DND-41 (cell line): ENCODE results near the gene MARCHF2.
"Not testable (repeated sequence)": the region's sequence is repeated elsewhere in the genome, so short reads cannot be mapped to it uniquely, and the experiment has no call there.

Source experiments
- ATAC-seq: fragments of 200-7000 bp; cut with Tn5 transposase; 3 replicates; pipeline ENCODE4 v1.9.1; 2021; ENCODE audit warnings: low read depth; ENCODE audit not compliant: insufficient read depth
- DNase-seq: peaks from one replicate; pipeline ENCODE4 v3.0.0-alpha.2; 2020
- H2AFZ ChIP-seq: 2 replicates; pipeline ENCODE4 v1.6.0; 2012; ENCODE audit warnings: low read depth, low read length
- H3K27ac ChIP-seq: 2 replicates; pipeline ENCODE4 v1.5.1; 2012; ENCODE audit warnings: low read length, inconsistent platforms
- H3K27me3 ChIP-seq: fragments of 200-600 bp; sonication (generic); 2 replicates; pipeline ENCODE4 v1.6.0; 2012; ENCODE audit warnings: low read length, mild to moderate bottlenecking, inconsistent platforms; ENCODE audit not compliant: insufficient read depth, poor library complexity
- H3K36me3 ChIP-seq: 2 replicates; pipeline ENCODE4 v1.5.1; 2012; ENCODE audit warnings: low read length, inconsistent platforms; ENCODE audit not compliant: insufficient read depth
- H3K4me1 ChIP-seq: 2 replicates; pipeline ENCODE4 v1.5.1; 2012; ENCODE audit warnings: mild to moderate bottlenecking, low read length; ENCODE audit not compliant: insufficient read depth
- H3K4me2 ChIP-seq: 2 replicates; pipeline ENCODE4 v1.6.0; 2012; ENCODE audit warnings: mild to moderate bottlenecking, moderate library complexity, low read length, inconsistent platforms; ENCODE audit not compliant: insufficient read depth
- H3K4me3 ChIP-seq, 2 experiments: fragments of 200-600 bp in 1 of 2; shearing (Covaris generic) in 1 of 2; 2 replicates each; pipeline ENCODE4 v1.5.1; 2012 to 2016; ENCODE audit warnings: inconsistent platforms in 2 of 2, low read length in 2 of 2, mild to moderate bottlenecking in 2 of 2, low read depth in 1 of 2, moderate library complexity in 1 of 2
- H3K79me2 ChIP-seq: 2 replicates; pipeline ENCODE4 v1.6.0; 2012; ENCODE audit warnings: low read length, inconsistent platforms; ENCODE audit not compliant: insufficient read depth
- H3K9ac ChIP-seq: 2 replicates; pipeline ENCODE4 v1.6.0; 2012; ENCODE audit warnings: low read depth, mild to moderate bottlenecking, inconsistent platforms, low read length, moderate library complexity
- H3K9me3 ChIP-seq: 2 replicates; pipeline ENCODE4 v1.5.1; 2012; ENCODE audit warnings: low read length, moderate library complexity, mild to moderate bottlenecking, inconsistent platforms; ENCODE audit not compliant: insufficient read depth, severe bottlenecking
- H4K20me1 ChIP-seq: 2 replicates; pipeline ENCODE4 v1.6.0; 2012; ENCODE audit warnings: low read length; ENCODE audit not compliant: insufficient read depth
- CTCF ChIP-seq: IDR thresholded peaks from 2 replicates; pipeline ENCODE4 v1.5.1; 2012; ENCODE audit warnings: borderline replicate concordance, low read length, moderate library complexity, mild to moderate bottlenecking; ENCODE audit not compliant: poor library complexity, severe bottlenecking; ENCODE audit errors: extremely low read depth
- EZH2 ChIP-seq: IDR thresholded peaks from 3 replicates; pipeline ENCODE4 v1.6.1; 2012; ENCODE audit warnings: borderline replicate concordance, low read depth, mild to moderate bottlenecking, moderate library complexity, low read length, inconsistent platforms; ENCODE audit not compliant: severe bottlenecking

Gene MARCHF2

GRCh38 chr19:8404391-8405151, 8.5 kb upstream of the MARCHF2 start:
- no peaks in the 10 kb centered on the region for H3K9me3 ChIP-seq
- DNase-seq = no peak
- no peaks in the 10 kb centered on the region for H3K4me1 ChIP-seq
- H2AFZ ChIP-seq = no peak overlapping the region
- H3K9ac ChIP-seq = no peak overlapping the region
- H3K36me3 ChIP-seq = peaks cover 42% of the 10 kb centered on the region
- H3K27me3 ChIP-seq = no peaks in the 10 kb centered on the region
- no peak overlapping the region for H3K4me2 ChIP-seq
- ATAC-seq = no peak
- TF ChIP-seq CTCF = no peak
- no peak for TF ChIP-seq EZH2
- H3K79me2 ChIP-seq = peaks cover 14% of the 10 kb centered on the region; the same call in 1 of the 2 replicates
- no peak overlapping the region for H3K4me3 ChIP-seq
- no peak overlapping the region for H3K27ac ChIP-seq
- H4K20me1 ChIP-seq = peaks cover 13% of the 10 kb centered on the region

GRCh38 chr19:8410718-8411117, 2.4 kb upstream of the MARCHF2 start:
- not testable (repeated sequence) for H3K9ac ChIP-seq, DNase-seq, ATAC-seq, H4K20me1 ChIP-seq, H3K9me3 ChIP-seq, H3K27me3 ChIP-seq, H3K36me3 ChIP-seq, H3K27ac ChIP-seq, H2AFZ ChIP-seq, H3K4me2 ChIP-seq, H3K79me2 ChIP-seq, H3K4me3 ChIP-seq
- peak; percentile 26 for TF ChIP-seq CTCF
- H3K4me1 ChIP-seq = peaks cover 10% of the 10 kb centered on the region

- H3K4me1 ChIP-seq = peaks cover 10% of the 10 kb centered on the region
- H2AFZ ChIP-seq = peak overlapping the region; percentile 83
- H3K9ac ChIP-seq = peak overlapping the region; percentile 63
- peak overlapping the region; percentile 23 to 66; a peak in 3 of 4 replicates for H3K4me3 ChIP-seq
- TF ChIP-seq CTCF = no peak
- TF ChIP-seq EZH2 = no peak
- peak overlapping the region; percentile 3; the same call in 1 of the 2 replicates for H3K27ac ChIP-seq
- H3K4me2 ChIP-seq = peak overlapping the region; percentile 87
- H3K9me3 ChIP-seq = no peaks in the 10 kb centered on the region
- ATAC-seq (no peak), DNase-seq (no peak)
- H3K27me3 ChIP-seq = no peaks in the 10 kb centered on the region
- no peaks in the 10 kb centered on the region for H3K79me2 ChIP-seq
- H4K20me1 ChIP-seq = no peaks in the 10 kb centered on the region
- H3K36me3 ChIP-seq = no peaks in the 10 kb centered on the region
These were observed 507 bp downstream of the MARCHF2 start for GRCh38 chr19:8413629-8413995.

GRCh38 chr19:8416796-8417195, 3.7 kb downstream of the MARCHF2 start:
- Histone ChIP-seq H3K4me3 (no peak overlapping the region), H3K27ac (no peak overlapping the region), H3K4me1 (peaks cover 10% of the 10 kb centered on the region), H4K20me1 (no peaks in the 10 kb centered on the region), H3K9ac (no peak overlapping the region), H3K9me3 (no peaks in the 10 kb centered on the region), H3K36me3 (no peaks in the 10 kb centered on the region), H3K27me3 (no peaks in the 10 kb centered on the region), H2AFZ (no peak overlapping the region), H3K79me2 (no peaks in the 10 kb centered on the region), H3K4me2 (no peak overlapping the region)
- ATAC-seq = no peak
- no peak for TF ChIP-seq EZH2
- TF ChIP-seq CTCF = no peak
- DNase-seq = no peak
